GM19240 (cell line): ENCODE results near the gene TEAD2.

Experiments used
- DNase-seq: peaks from one replicate; pipeline ENCODE4 v3.0.0; 2011; ENCODE audit warnings: low spot score; ENCODE audit not compliant: insufficient read length

TEAD2 gene

GRCh38 chr19:49348305-49349189, 13.7 kb downstream of the TEAD2 start:
- DNase-seq = no peak

GRCh38 chr19:49347835-49348234, 14.4 kb downstream of the TEAD2 start:
- no peak for DNase-seq

- DNase-seq = no peak
These were observed 15.0 kb downstream of the TEAD2 start for GRCh38 chr19:49347191-49347590.

GRCh38 chr19:49344505-49345423, 17.5 kb downstream of the TEAD2 start:
- DNase-seq = no peak

GRCh38 chr19:49343123-49343522, 19.1 kb downstream of the TEAD2 start:
- DNase-seq = no peak

- DNase-seq = no peak
These were observed 19.9 kb downstream of the TEAD2 start for GRCh38 chr19:49342291-49342721.

- no peak for DNase-seq
These were observed 21.1 kb downstream of the TEAD2 start for GRCh38 chr19:49340865-49341718.

- DNase-seq = peak; percentile 83
These were observed 21.9 kb downstream of the TEAD2 start for GRCh38 chr19:49340069-49340864.

GRCh38 chr19:49339301-49340068, 22.7 kb downstream of the TEAD2 start:
- no peak for DNase-seq

GRCh38 chr19:49338691-49339300, 23.4 kb downstream of the TEAD2 start:
- DNase-seq = no peak

GRCh38 chr19:49338023-49338677, 24.1 kb downstream of the TEAD2 start:
- DNase-seq = no peak

GRCh38 chr19:49337267-49338022, 24.8 kb downstream of the TEAD2 start:
- DNase-seq = no peak

GRCh38 chr19:49336482-49337266, 25.5 kb downstream of the TEAD2 start:
- DNase-seq = no peak

GRCh38 chr19:49335784-49336481, 26.3 kb downstream of the TEAD2 start:
- no peak for DNase-seq

- peak; percentile 67 for DNase-seq
These were observed 27.0 kb downstream of the TEAD2 start, which contains the start of gene CD37 for GRCh38 chr19:49335071-49335783. TSS of gene CD37 (plus strand) at chr19:49335406. CDS start at chr19:49335541, 135 bp downstream.

GRCh38 chr19:49333811-49334288, 28.4 kb downstream of the TEAD2 start:
- no peak for DNase-seq
